PC-3 (cell line): ENCODE data around the gene TMSB4X.

Experiments used
- CTCF ChIP-seq: fragments of 300-600 bp; sonication (generic); conservative IDR thresholded peaks from 2 replicates; pipeline ENCODE4 v1.5.1; 2017; ENCODE audit warnings: antibody characterized with exemption, low read depth, mild to moderate bottlenecking, low read length
- EZH2 ChIP-seq: fragments of 300-600 bp; sonication (generic); IDR thresholded peaks from one replicate; pipeline ENCODE4 v1.6.1; 2017; ENCODE audit warnings: antibody characterized with exemption, mild to moderate bottlenecking, low read length; ENCODE audit not compliant: unreplicated experiment
- EZH2phosphoT487 ChIP-seq: fragments of 300-600 bp; sonication (generic); IDR thresholded peaks from 2 replicates; pipeline ENCODE4 v1.6.1; 2018; ENCODE audit warnings: mild to moderate bottlenecking, antibody characterized with exemption, low read length, borderline replicate concordance

DNA sequence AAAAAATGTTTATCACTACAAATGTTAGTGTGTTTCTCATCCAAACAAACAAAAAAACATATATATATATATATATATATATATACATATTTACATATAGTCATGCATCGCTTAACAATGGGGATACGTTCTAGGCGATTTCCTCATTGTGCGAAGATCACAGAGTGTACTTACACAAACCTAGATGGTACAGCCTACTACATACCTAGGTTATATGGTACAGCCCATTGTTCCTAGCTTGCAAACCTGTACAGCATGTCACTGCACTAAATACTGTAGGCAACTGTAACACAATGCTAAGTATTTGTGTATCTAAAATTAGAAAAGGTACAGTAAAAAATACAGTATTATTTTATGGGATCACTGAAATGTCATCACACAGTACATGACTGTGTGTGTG is 16.4 kb upstream of the TMSB4X start:
- TF ChIP-seq CTCF (no peak), EZH2phosphoT487 (no peak), EZH2 (no peak)
